ENCODE data around the gene MYO5B. TPM values are rescaled to one million over a fixed set of nuclear protein-coding genes. Genes with fewer than 3 reads are reported as not detected.

Gene MYO5B
- total RNA-seq, 1 experiment from 2014 or later = 25.9 TPM

- CTCF ChIA-PET = interaction anchor here (0.5 to 1.8 kb wide), 5 partner anchors 17 to 143 kb away, joined by 3 to 6 read pairs (median 3); no protein-coding TSS in a partner anchor
- no peak for TF ChIP-seq CTCF (IDR thresholded peaks at IDR 0.05; ENCODE audit: unreplicated experiment)
- Mint-ChIP-seq H3K36me3 (ENCODE audit: insufficient read depth, unreplicated experiment) (no peaks in the 10 kb centered on the region), H3K27ac (ENCODE audit: low read depth, unreplicated experiment) (no peak overlapping the region), H3K9me3 (ENCODE audit: unreplicated experiment) (no peaks in the 10 kb centered on the region), H3K4me3 (ENCODE audit: unreplicated experiment) (no peak overlapping the region), H3K4me1 (ENCODE audit: insufficient read depth, unreplicated experiment) (no peaks in the 10 kb centered on the region), H3K27me3 (ENCODE audit: insufficient read depth, unreplicated experiment) (no peaks in the 10 kb centered on the region)
- POLR2A ChIA-PET = no interaction called here
- no TSS peak for BruUV-seq (replicated peaks)
- intact Hi-C loops (cut with micrococcal nuclease) = no loop called here
- no peak for DNase-seq (ENCODE audit: unreplicated experiment)
Measured at GRCh38 chr18:50060822-50061221, 134.1 kb downstream of the MYO5B start.

GRCh38 chr18:50058731-50059130, 136.2 kb downstream of the MYO5B start:
- no peaks in the 10 kb centered on the region for H3K36me3 Mint-ChIP-seq (ENCODE audit: insufficient read depth, unreplicated experiment)
- H3K4me1 Mint-ChIP-seq (ENCODE audit: insufficient read depth, unreplicated experiment) = no peaks in the 10 kb centered on the region
- DNase-seq (ENCODE audit: unreplicated experiment) = no peak
- H3K27ac Mint-ChIP-seq (ENCODE audit: low read depth, unreplicated experiment) = no peak overlapping the region
- POLR2A ChIA-PET = no interaction called here
- intact Hi-C loops (cut with micrococcal nuclease) = no loop called here
- no peak for TF ChIP-seq CTCF (IDR thresholded peaks at IDR 0.05; ENCODE audit: unreplicated experiment)
- no peaks in the 10 kb centered on the region for H3K27me3 Mint-ChIP-seq (ENCODE audit: insufficient read depth, unreplicated experiment)
- CTCF ChIA-PET = interaction anchor here (0.6 to 1.2 kb wide), 4 partner anchors 54 to 595 kb away, joined by 3 to 4 read pairs (median 4); no protein-coding TSS in a partner anchor
- H3K9me3 Mint-ChIP-seq (ENCODE audit: unreplicated experiment) = no peaks in the 10 kb centered on the region
- BruUV-seq (replicated peaks) = no TSS peak
- no peak overlapping the region for H3K4me3 Mint-ChIP-seq (ENCODE audit: unreplicated experiment)

- no peak overlapping the region for H3K27ac Mint-ChIP-seq (ENCODE audit: low read depth, unreplicated experiment)
- no peaks in the 10 kb centered on the region for H3K27me3 Mint-ChIP-seq (ENCODE audit: insufficient read depth, unreplicated experiment)
- intact Hi-C loops (cut with micrococcal nuclease) = no loop called here
- TF ChIP-seq CTCF (IDR thresholded peaks at IDR 0.05; ENCODE audit: unreplicated experiment) = no peak
- H3K4me1 Mint-ChIP-seq (ENCODE audit: insufficient read depth, unreplicated experiment) = no peaks in the 10 kb centered on the region
- no peaks in the 10 kb centered on the region for H3K36me3 Mint-ChIP-seq (ENCODE audit: insufficient read depth, unreplicated experiment)
- BruUV-seq (replicated peaks) = no TSS peak
- no peak for DNase-seq (ENCODE audit: unreplicated experiment)
- ChIA-PET POLR2A (interaction anchor here (1.2 kb wide), 1 partner anchor 259 kb away, joined by 3 read pairs; no protein-coding TSS in a partner anchor), CTCF (interaction anchor here (0.6 to 1.8 kb wide), 6 partner anchors 138 to 372 kb away, joined by 3 to 11 read pairs (median 6); partner anchors contain the start of gene MYO5B)
- H3K9me3 Mint-ChIP-seq (ENCODE audit: unreplicated experiment) = no peaks in the 10 kb centered on the region
- no peak overlapping the region for H3K4me3 Mint-ChIP-seq (ENCODE audit: unreplicated experiment)
Measured at GRCh38 chr18:50057009-50057408, 137.9 kb downstream of the MYO5B start.

GRCh38 chr18:50056185-50056584, 138.8 kb downstream of the MYO5B start:
- TF ChIP-seq CTCF (IDR thresholded peaks at IDR 0.05; ENCODE audit: unreplicated experiment) = no peak
- Mint-ChIP-seq H3K9me3 (ENCODE audit: unreplicated experiment) (no peaks in the 10 kb centered on the region), H3K4me3 (ENCODE audit: unreplicated experiment) (no peak overlapping the region), H3K27ac (ENCODE audit: low read depth, unreplicated experiment) (no peak overlapping the region), H3K27me3 (ENCODE audit: insufficient read depth, unreplicated experiment) (no peaks in the 10 kb centered on the region), H3K4me1 (ENCODE audit: insufficient read depth, unreplicated experiment) (no peaks in the 10 kb centered on the region), H3K36me3 (ENCODE audit: insufficient read depth, unreplicated experiment) (no peaks in the 10 kb centered on the region)
- no peak for DNase-seq (ENCODE audit: unreplicated experiment)
- CTCF ChIA-PET = interaction anchor here (0.6 to 2.0 kb wide), 8 partner anchors 10 to 301 kb away, joined by 3 to 11 read pairs (median 4); partner anchors contain the start of gene MYO5B
- POLR2A ChIA-PET = interaction anchor here (1.2 kb wide), 1 partner anchor 260 kb away, joined by 3 read pairs; no protein-coding TSS in a partner anchor
- no TSS peak for BruUV-seq (replicated peaks)
- intact Hi-C loops (cut with micrococcal nuclease) = no loop called here
